ENCODE results near the gene JAM2. TPM values are rescaled to one million over a fixed set of nuclear protein-coding genes. Genes with fewer than 3 reads are reported as not detected.

JAM2 gene, protein sequence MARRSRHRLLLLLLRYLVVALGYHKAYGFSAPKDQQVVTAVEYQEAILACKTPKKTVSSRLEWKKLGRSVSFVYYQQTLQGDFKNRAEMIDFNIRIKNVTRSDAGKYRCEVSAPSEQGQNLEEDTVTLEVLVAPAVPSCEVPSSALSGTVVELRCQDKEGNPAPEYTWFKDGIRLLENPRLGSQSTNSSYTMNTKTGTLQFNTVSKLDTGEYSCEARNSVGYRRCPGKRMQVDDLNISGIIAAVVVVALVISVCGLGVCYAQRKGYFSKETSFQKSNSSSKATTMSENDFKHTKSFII
- total RNA-seq (2021; ENCODE audit: unreplicated experiment) (0.15 TPM), Bru-seq, nascent RNA (percentile 11 among the genes with signal in this experiment), BruChase-seq, experiment 1, labeled RNA remaining after a 6-hour chase (percentile 12 among the genes with signal in this experiment), BruChase-seq, experiment 2, labeled RNA remaining after a 2-hour chase (percentile 14 among the genes with signal in this experiment)
- polyA plus RNA-seq (2012) = 0.05 and 0.18 TPM in 2 replicates
- long read RNA-seq = 0 reads

DNA sequence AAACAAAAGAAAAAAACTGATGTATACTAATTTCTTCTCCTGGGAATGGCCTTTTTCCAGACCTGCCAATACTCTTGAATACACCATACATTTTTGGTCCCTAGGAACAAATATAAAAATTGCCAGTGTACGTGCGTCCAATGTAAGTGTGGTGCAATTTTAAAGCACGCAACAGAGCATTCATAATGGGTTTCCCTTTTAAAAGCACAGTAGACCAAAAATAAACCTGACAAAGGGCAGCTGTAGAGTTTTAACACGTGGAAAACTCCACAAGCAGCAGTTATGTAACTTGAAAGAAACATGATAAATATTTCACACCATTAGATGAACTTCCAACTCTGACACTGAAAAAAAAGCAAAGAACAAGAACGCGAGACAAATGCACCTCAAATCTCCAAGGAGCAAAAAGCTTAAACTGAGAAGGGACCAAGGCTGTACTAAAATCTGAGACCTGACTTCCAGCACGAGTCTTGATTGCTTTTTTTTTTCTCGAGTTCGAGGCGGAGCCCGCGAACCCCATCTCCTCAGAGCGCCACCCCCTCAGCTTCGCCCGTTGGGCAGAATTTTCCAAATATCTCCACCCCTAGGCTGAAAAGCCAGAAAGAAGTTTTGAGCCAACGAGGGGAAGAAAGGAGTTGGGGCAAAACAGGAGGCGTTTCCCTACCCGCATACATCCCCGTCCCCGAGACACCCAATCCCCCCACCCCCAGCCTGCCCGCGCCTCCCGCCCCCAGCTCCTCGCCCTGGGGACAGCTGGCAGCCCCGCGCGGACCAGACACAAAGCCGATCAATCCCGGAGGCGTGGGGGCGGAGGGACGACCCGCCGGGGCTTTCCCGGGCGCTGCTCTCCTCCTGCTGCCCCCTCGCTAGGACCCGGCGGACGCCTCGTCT, at the start of gene JAM2:
Gene JAM2, plus strand, starts transcription at position 599 of the 891 bp plus-strand sequence. CDS start 564 bp downstream, outside the sequence.
- Histone ChIP-seq H3K27ac (ENCODE audit: low read depth, low read length) (no peak within 1 kb of the TSS), H3K9ac (ENCODE audit: low read length) (no peak within 1 kb of the TSS)
- RAD21 ChIA-PET (ENCODE audit: low non-redundant PET in 1 of 2, low total read pairs in 2 of 2, uncharacterized antibody in 2 of 2, unreplicated experiment in 2 of 2) = no interaction called here

More for the DNA sequence above, at the start of gene JAM2:
- intact Hi-C loops (cut with micrococcal nuclease) = no loop called here
- Histone ChIP-seq H3K27me3 (ENCODE audit: insufficient read depth, low read length) (peaks cover 4% of the 10 kb centered on the region), H2AFZ (ENCODE audit: low read depth, low read length, poor library complexity, severe bottlenecking) (no peak within 1 kb of the TSS), H3K9me2 (ENCODE audit: insufficient read depth) (no peaks in the 10 kb centered on the region), H3K36me3 (ENCODE audit: control insufficient read depth in 1 of 2, insufficient read depth in 2 of 2, low read length in 2 of 2) (no peaks in the 10 kb centered on the region), H3K4me1 (ENCODE audit: control insufficient read depth in 1 of 2, insufficient read depth in 2 of 2, low read length in 2 of 2) (no peaks in the 10 kb centered on the region), H3K9me3 (ENCODE audit: control insufficient read depth in 1 of 2, insufficient read depth in 1 of 2, low read depth in 1 of 2, low read length in 2 of 2) (no peaks in the 10 kb centered on the region), H3K79me2 (ENCODE audit: insufficient read depth, low read length) (no peaks in the 10 kb centered on the region), H3K4me3 (replicated peaks in 1 of 2; ENCODE audit: low read depth in 1 of 2, low read length in 2 of 2) (no peak within 1 kb of the TSS), H3K4me2 (ENCODE audit: low read length) (no peak within 1 kb of the TSS), H4K20me1 (ENCODE audit: insufficient read depth) (no peaks in the 10 kb centered on the region)
- POLR2A ChIA-PET = no interaction called here
- BruUV-seq (replicated peaks) = no TSS peak
- ATAC-seq (no peak), DNase-seq (ENCODE audit: low read depth, low spot score) (no peak)
- TF ChIP-seq CEBPB (IDR thresholded peaks at IDR 0.05; ENCODE audit: low read depth) (no peak), ELF1 (IDR thresholded peaks at IDR 0.05; ENCODE audit: borderline replicate concordance, low read depth) (no peak), EZH2phosphoT487 (IDR thresholded peaks at IDR 0.05; ENCODE audit: borderline replicate concordance) (no peak), FOSL1 (IDR thresholded peaks at IDR 0.05; ENCODE audit: low read depth) (no peak), EGR1 (IDR thresholded peaks at IDR 0.05; ENCODE audit: low read depth) (no peak), EZH2 (IDR thresholded peaks at IDR 0.05) (no peak), SIN3A (IDR thresholded peaks at IDR 0.05; ENCODE audit: low read depth) (no peak), RAD21 (IDR thresholded peaks at IDR 0.05; ENCODE audit: low read depth) (no peak), JUND (IDR thresholded peaks at IDR 0.05) (no peak)
- TF ChIP-seq, protein P1, sequence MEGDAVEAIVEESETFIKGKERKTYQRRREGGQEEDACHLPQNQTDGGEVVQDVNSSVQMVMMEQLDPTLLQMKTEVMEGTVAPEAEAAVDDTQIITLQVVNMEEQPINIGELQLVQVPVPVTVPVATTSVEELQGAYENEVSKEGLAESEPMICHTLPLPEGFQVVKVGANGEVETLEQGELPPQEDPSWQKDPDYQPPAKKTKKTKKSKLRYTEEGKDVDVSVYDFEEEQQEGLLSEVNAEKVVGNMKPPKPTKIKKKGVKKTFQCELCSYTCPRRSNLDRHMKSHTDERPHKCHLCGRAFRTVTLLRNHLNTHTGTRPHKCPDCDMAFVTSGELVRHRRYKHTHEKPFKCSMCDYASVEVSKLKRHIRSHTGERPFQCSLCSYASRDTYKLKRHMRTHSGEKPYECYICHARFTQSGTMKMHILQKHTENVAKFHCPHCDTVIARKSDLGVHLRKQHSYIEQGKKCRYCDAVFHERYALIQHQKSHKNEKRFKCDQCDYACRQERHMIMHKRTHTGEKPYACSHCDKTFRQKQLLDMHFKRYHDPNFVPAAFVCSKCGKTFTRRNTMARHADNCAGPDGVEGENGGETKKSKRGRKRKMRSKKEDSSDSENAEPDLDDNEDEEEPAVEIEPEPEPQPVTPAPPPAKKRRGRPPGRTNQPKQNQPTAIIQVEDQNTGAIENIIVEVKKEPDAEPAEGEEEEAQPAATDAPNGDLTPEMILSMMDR (IDR thresholded peaks at IDR 0.05 in 2 of 3, conservative IDR thresholded peaks at IDR 0.05 in 1 of 3; ENCODE audit: borderline replicate concordance in 1 of 3, insufficient read depth in 1 of 3, low read depth in 2 of 3, low read length in 2 of 3) = no peak
- CTCF ChIA-PET = no interaction called here

Data from HCT116 (cell line).